SK-N-SH treated with all-trans-retinoic acid at 6 μM for 48 hours (cell line): ENCODE data around the gene LMNA.

Experiments used
- BACH2 ChIP-seq: fragments of 250-450 bp; sonication (Bioruptor Pico); IDR thresholded peaks from 2 replicates; pipeline ENCODE4 v1.9.0; 2021; ENCODE audit warnings: mild to moderate bottlenecking, borderline replicate concordance
- CSDC2 ChIP-seq: fragments of 250-450 bp; sonication (Bioruptor Pico); IDR thresholded peaks from 2 replicates; pipeline ENCODE4 v1.5.0; 2020; ENCODE audit warnings: mild to moderate bottlenecking, moderate library complexity
- CSRNP3 ChIP-seq: fragments of 250-450 bp; sonication (Bioruptor Pico); IDR thresholded peaks from 2 replicates; pipeline ENCODE4 v1.5.1; 2021; ENCODE audit warnings: mild to moderate bottlenecking, moderate library complexity
- ISL1 ChIP-seq: fragments of 250-450 bp; sonication (Bioruptor Pico); IDR thresholded peaks from 2 replicates; pipeline ENCODE4 v2.1.2; 2022; ENCODE audit warnings: mild to moderate bottlenecking, moderate library complexity
- OSR1 ChIP-seq: fragments of 250-450 bp; sonication (Bioruptor Pico); IDR thresholded peaks from 2 replicates; pipeline ENCODE4 v1.8.0; 2022; ENCODE audit warnings: moderate library complexity, mild to moderate bottlenecking, inconsistent platforms
- POU6F1 ChIP-seq: fragments of 250-450 bp; sonication (Bioruptor Pico); IDR thresholded peaks from 2 replicates; pipeline ENCODE4 v1.8.0; 2021; ENCODE audit warnings: low read depth, mild to moderate bottlenecking, moderate library complexity, borderline replicate concordance
- RARB ChIP-seq: fragments of 250-450 bp; sonication (Bioruptor Pico); IDR thresholded peaks from 2 replicates; pipeline ENCODE4 v1.8.0; 2021; ENCODE audit warnings: mild to moderate bottlenecking, moderate library complexity
- SNAI2 ChIP-seq: fragments of 250-450 bp; sonication (Bioruptor Pico); IDR thresholded peaks from 2 replicates; pipeline ENCODE4 v1.5.0; 2020; ENCODE audit warnings: mild to moderate bottlenecking, moderate library complexity
- TCF4 ChIP-seq: fragments of 250-450 bp; sonication (Bioruptor Pico); IDR thresholded peaks from 2 replicates; pipeline ENCODE4 v1.8.0; 2021; ENCODE audit warnings: mild to moderate bottlenecking, moderate library complexity, borderline replicate concordance
- TOX ChIP-seq: fragments of 250-450 bp; sonication (Bioruptor Pico); IDR thresholded peaks from 2 replicates; pipeline ENCODE4 v1.8.0; 2021; ENCODE audit warnings: mild to moderate bottlenecking, moderate library complexity, borderline replicate concordance
- ZFP3 ChIP-seq: fragments of 250-450 bp; sonication (Bioruptor Pico); IDR thresholded peaks from 2 replicates; pipeline ENCODE4 v1.5.0; 2020; ENCODE audit warnings: mild to moderate bottlenecking, moderate library complexity
- ZFP30 ChIP-seq: fragments of 450-650 bp; formaldehyde crosslinking; IDR thresholded peaks from 2 replicates; pipeline ENCODE4 v1.5.0; 2022; ENCODE audit warnings: mild to moderate bottlenecking, moderate library complexity
- ZNF70 ChIP-seq: fragments of 450-650 bp; formaldehyde crosslinking; IDR thresholded peaks from 2 replicates; pipeline ENCODE4 v1.5.0; 2020; ENCODE audit warnings: mild to moderate bottlenecking, moderate library complexity
- ZNF8 ChIP-seq: fragments of 450-650 bp; formaldehyde crosslinking; IDR thresholded peaks from 2 replicates; pipeline ENCODE4 v1.5.0; 2020; ENCODE audit warnings: mild to moderate bottlenecking, moderate library complexity

- TF ChIP-seq TCF4 (CRISPR knock-in tag) (no peak), ISL1 (CRISPR knock-in tag) (no peak), BACH2 (CRISPR knock-in tag) (no peak), POU6F1 (no peak), ZNF70 (CRISPR knock-in tag) (no peak), CSDC2 (CRISPR knock-in tag) (no peak), CSRNP3 (CRISPR knock-in tag) (no peak), ZFP30 (CRISPR knock-in tag) (no peak), RARB (CRISPR knock-in tag) (no peak), ZFP3 (CRISPR knock-in tag) (no peak), ZNF8 (CRISPR knock-in tag) (no peak), OSR1 (CRISPR knock-in tag) (no peak), TOX (CRISPR knock-in tag) (no peak), SNAI2 (CRISPR knock-in tag) (no peak)
These were observed 38.1 kb downstream of the LMNA start for GRCh38 chr1:156152628-156153027.
